GM18508 (cell line): ENCODE results near the gene NXPH3.

Experiments
- ATAC-seq: cut with Tn5 transposase; IDR thresholded peaks from one replicate; pipeline ENCODE4 v1.9.1; 2021; ENCODE audit warnings: moderate number of reproducible peaks; ENCODE audit not compliant: insufficient read depth, unreplicated experiment

Gene NXPH3

GRCh38 chr17:49618028-49618611 is 42.4 kb downstream of the NXPH3 start:
- no peak for ATAC-seq

GRCh38 chr17:49621420-49621819 is 45.7 kb downstream of the NXPH3 start:
- ATAC-seq: no peak

- ATAC-seq: no peak
These were observed 46.4 kb downstream of the NXPH3 start for GRCh38 chr17:49621946-49622529.

- no peak for ATAC-seq
These were observed 49.2 kb downstream of the NXPH3 start for GRCh38 chr17:49624896-49625295.

- ATAC-seq: no peak
These were observed 53.8 kb downstream of the NXPH3 start for GRCh38 chr17:49629447-49629846.

- no peak for ATAC-seq
These were observed 54.6 kb downstream of the NXPH3 start for GRCh38 chr17:49630113-49630900.

GRCh38 chr17:49631496-49631895 is 55.8 kb downstream of the NXPH3 start:
- no peak for ATAC-seq
